ENCODE results near the gene SORBS1.

DNA sequence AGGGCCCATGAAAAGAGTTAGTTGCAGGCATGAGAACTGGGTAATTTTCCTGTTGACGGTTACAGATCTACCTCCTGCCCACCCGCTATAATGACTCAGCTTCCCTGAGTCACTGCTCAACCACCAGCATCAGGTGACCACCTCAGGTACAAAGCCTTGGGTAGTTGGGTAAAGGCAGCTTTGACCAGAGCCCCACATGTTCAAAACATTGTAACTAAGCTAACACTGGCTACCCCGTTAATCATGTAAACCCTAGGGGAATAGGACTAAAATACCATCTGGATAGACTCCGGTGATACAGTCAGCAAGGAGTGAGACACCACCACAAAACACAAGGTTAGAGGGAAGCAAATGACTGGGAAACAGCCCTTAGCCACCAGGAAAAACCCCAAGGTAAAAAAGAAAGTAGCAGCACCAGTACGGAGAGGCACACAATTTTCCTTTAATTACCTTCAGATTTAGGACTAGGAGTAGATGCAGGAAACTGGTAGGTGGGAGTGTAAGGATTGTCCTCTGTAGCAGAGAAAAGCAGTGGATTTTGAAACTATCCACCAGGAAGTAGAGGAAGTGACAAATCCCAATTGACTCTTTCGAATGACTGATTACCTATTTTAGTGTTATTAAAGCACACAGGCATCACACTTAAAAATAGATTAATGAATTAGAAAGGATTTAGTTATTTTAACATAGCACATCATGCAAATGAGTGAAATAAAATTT is 166.8 kb downstream of the SORBS1 start:
- TF ChIP-seq BACH2 (CRISPR knock-in tag; IDR thresholded peaks at IDR 0.05; ENCODE audit: borderline replicate concordance) (no peak), PPARA (CRISPR knock-in tag; IDR thresholded peaks at IDR 0.05; ENCODE audit: borderline replicate concordance) (no peak), ESRRG (CRISPR knock-in tag; IDR thresholded peaks at IDR 0.05) (no peak), TOX (CRISPR knock-in tag; IDR thresholded peaks at IDR 0.05; ENCODE audit: borderline replicate concordance) (no peak), ARNTL (CRISPR knock-in tag; IDR thresholded peaks at IDR 0.05; ENCODE audit: borderline replicate concordance, low read depth) (no peak), ZNF8 (CRISPR knock-in tag; IDR thresholded peaks at IDR 0.05) (no peak), ZNF565 (CRISPR knock-in tag; conservative IDR thresholded peaks at IDR 0.05; ENCODE audit: low read depth) (no peak), SNAI2 (CRISPR knock-in tag; IDR thresholded peaks at IDR 0.05) (no peak)
- TF ChIP-seq, protein P1, sequence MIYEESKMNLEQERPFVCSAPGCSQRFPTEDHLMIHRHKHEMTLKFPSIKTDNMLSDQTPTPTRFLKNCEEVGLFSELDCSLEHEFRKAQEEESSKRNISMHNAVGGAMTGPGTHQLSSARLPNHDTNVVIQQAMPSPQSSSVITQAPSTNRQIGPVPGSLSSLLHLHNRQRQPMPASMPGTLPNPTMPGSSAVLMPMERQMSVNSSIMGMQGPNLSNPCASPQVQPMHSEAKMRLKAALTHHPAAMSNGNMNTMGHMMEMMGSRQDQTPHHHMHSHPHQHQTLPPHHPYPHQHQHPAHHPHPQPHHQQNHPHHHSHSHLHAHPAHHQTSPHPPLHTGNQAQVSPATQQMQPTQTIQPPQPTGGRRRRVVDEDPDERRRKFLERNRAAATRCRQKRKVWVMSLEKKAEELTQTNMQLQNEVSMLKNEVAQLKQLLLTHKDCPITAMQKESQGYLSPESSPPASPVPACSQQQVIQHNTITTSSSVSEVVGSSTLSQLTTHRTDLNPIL (CRISPR knock-in tag; IDR thresholded peaks at IDR 0.05; ENCODE audit: low read depth): no peak
- TF ChIP-seq, protein P2, sequence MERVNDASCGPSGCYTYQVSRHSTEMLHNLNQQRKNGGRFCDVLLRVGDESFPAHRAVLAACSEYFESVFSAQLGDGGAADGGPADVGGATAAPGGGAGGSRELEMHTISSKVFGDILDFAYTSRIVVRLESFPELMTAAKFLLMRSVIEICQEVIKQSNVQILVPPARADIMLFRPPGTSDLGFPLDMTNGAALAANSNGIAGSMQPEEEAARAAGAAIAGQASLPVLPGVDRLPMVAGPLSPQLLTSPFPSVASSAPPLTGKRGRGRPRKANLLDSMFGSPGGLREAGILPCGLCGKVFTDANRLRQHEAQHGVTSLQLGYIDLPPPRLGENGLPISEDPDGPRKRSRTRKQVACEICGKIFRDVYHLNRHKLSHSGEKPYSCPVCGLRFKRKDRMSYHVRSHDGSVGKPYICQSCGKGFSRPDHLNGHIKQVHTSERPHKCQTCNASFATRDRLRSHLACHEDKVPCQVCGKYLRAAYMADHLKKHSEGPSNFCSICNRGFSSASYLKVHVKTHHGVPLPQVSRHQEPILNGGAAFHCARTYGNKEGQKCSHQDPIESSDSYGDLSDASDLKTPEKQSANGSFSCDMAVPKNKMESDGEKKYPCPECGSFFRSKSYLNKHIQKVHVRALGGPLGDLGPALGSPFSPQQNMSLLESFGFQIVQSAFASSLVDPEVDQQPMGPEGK (CRISPR knock-in tag; IDR thresholded peaks at IDR 0.05; ENCODE audit: borderline replicate concordance): no peak
- TF ChIP-seq, protein P3, sequence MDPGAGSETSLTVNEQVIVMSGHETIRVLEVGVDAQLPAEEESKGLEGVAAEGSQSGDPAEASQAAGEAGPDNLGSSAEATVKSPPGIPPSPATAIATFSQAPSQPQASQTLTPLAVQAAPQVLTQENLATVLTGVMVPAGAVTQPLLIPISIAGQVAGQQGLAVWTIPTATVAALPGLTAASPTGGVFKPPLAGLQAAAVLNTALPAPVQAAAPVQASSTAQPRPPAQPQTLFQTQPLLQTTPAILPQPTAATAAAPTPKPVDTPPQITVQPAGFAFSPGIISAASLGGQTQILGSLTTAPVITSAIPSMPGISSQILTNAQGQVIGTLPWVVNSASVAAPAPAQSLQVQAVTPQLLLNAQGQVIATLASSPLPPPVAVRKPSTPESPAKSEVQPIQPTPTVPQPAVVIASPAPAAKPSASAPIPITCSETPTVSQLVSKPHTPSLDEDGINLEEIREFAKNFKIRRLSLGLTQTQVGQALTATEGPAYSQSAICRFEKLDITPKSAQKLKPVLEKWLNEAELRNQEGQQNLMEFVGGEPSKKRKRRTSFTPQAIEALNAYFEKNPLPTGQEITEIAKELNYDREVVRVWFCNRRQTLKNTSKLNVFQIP (CRISPR knock-in tag; IDR thresholded peaks at IDR 0.05; ENCODE audit: borderline replicate concordance, low read depth): no peak
- TF ChIP-seq, protein P4, sequence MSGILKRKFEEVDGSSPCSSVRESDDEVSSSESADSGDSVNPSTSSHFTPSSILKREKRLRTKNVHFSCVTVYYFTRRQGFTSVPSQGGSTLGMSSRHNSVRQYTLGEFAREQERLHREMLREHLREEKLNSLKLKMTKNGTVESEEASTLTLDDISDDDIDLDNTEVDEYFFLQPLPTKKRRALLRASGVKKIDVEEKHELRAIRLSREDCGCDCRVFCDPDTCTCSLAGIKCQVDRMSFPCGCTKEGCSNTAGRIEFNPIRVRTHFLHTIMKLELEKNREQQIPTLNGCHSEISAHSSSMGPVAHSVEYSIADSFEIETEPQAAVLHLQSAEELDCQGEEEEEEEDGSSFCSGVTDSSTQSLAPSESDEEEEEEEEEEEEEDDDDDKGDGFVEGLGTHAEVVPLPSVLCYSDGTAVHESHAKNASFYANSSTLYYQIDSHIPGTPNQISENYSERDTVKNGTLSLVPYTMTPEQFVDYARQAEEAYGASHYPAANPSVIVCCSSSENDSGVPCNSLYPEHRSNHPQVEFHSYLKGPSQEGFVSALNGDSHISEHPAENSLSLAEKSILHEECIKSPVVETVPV (CRISPR knock-in tag; IDR thresholded peaks at IDR 0.05): no peak

All from SK-N-SH treated with all-trans-retinoic acid at 6 μM for 48 hours (cell line).